GM10248 (cell line): ENCODE results near the gene NWD2.
"Not testable (repeated sequence)": the region's sequence is repeated elsewhere in the genome, so short reads cannot be mapped to it uniquely, and the experiment has no call there.

Experiments
- CTCF ChIA-PET: fragments of 300-600 bp; sonication (Branson Sonifier 250); formaldehyde crosslinking; extraction: SDS; loops from one replicate; lab custom pipeline; 2021; ENCODE audit warnings: antibody characterized with exemption; lab: Yijun Ruan, JAX
- POLR2A ChIA-PET: fragments of 350-650 bp; sonication (Branson Sonifier 250); formaldehyde crosslinking; extraction: SDS; loops from one replicate; lab custom pipeline; 2020; ENCODE audit warnings: antibody characterized with exemption; lab: Yijun Ruan, JAX
- DNase-seq: peaks from one replicate; pipeline ENCODE4 v3.0.0; 2012; ENCODE audit errors: extremely low spot score
- TF ChIP-seq, protein P1 (sequence below): IDR thresholded peaks from 2 replicates; pipeline ENCODE4 v1.5.1; 2012; ENCODE audit warnings: mild to moderate bottlenecking, low read depth; ENCODE audit errors: extremely low read depth, missing control alignments, control extremely low read depth

Gene NWD2

GRCh38 chr4:37244583-37245390 lies at the start of gene NWD2:
TSS of gene NWD2 (plus strand) at chr4:37244743. CDS start at chr4:37245068, 325 bp downstream.
- DNase-seq, result peak; percentile 17
- ChIA-PET CTCF (no interaction called here), POLR2A (no interaction called here)
- TF ChIP-seq, protein P1, sequence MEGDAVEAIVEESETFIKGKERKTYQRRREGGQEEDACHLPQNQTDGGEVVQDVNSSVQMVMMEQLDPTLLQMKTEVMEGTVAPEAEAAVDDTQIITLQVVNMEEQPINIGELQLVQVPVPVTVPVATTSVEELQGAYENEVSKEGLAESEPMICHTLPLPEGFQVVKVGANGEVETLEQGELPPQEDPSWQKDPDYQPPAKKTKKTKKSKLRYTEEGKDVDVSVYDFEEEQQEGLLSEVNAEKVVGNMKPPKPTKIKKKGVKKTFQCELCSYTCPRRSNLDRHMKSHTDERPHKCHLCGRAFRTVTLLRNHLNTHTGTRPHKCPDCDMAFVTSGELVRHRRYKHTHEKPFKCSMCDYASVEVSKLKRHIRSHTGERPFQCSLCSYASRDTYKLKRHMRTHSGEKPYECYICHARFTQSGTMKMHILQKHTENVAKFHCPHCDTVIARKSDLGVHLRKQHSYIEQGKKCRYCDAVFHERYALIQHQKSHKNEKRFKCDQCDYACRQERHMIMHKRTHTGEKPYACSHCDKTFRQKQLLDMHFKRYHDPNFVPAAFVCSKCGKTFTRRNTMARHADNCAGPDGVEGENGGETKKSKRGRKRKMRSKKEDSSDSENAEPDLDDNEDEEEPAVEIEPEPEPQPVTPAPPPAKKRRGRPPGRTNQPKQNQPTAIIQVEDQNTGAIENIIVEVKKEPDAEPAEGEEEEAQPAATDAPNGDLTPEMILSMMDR, result no peak

GRCh38 chr4:37197899-37198298 lies 46.6 kb upstream of the NWD2 start:
- ChIA-PET CTCF (interaction anchor here (1.5 kb wide), 1 partner anchor 11 kb away, joined by 3 read pairs; no protein-coding TSS in a partner anchor), POLR2A (no interaction called here)
- DNase-seq, result no peak
- TF ChIP-seq, protein P1, result no peak

DNA sequence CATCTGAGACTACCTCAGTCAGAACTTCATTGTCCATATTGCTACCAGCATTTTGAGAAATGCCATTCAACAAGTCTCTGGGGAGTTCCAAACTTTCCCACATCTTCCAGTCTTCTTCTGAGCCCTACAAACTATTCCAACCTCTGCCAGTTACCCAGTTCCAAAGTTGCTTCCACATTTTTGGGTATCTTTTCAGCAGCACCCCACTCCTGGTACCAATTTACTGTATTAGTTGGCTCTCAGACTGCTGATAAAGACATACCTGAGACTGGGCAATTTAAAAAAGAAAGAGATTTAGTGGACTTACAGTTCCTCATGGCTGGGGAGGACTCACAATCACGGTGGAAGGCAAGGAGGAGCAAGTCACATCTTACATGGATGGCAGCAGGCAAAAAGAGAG lies 39.8 kb upstream of the NWD2 start:
- DNase-seq, POLR2A ChIA-PET, CTCF ChIA-PET: not testable (repeated sequence)

- ChIA-PET POLR2A (no interaction called here), CTCF (interaction anchor here (1.1 kb wide), 1 partner anchor 16 kb away, joined by 3 read pairs; no protein-coding TSS in a partner anchor)
- DNase-seq, result no peak
- TF ChIP-seq, protein P1, result no peak
Observed at GRCh38 chr4:37216209-37216608, 28.3 kb upstream of the NWD2 start.

- POLR2A ChIA-PET, result no interaction called here
- CTCF ChIA-PET, result no interaction called here
- TF ChIP-seq, protein P1, result no peak
- DNase-seq, result no peak
Observed at GRCh38 chr4:37219242-37219641, 25.3 kb upstream of the NWD2 start.

DNA sequence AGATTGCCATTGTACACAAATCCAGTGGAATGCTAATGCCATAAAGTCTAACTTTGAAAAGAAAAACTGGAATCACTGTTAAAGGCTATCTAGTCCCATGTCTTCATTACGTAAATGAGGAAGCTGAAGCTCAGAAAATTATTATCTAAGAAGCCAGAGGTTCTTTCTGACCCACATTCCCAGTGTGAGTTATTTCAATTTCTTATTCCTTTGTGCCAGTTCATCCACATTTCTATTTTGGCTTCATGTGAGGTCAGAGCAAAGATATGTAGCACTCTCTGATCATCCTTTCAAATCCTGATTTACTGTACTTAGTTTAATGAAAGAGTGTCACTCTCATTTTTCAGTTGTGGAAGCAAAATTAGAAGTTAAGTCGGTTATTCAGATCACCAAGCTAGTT lies 24.6 kb upstream of the NWD2 start:
- TF ChIP-seq, protein P1, result no peak
- DNase-seq, result no peak
- CTCF ChIA-PET, result no interaction called here
- POLR2A ChIA-PET, result no interaction called here

- POLR2A ChIA-PET, result no interaction called here
- no peak for DNase-seq
- CTCF ChIA-PET, result no interaction called here
- TF ChIP-seq, protein P1, result no peak
Observed at GRCh38 chr4:37220685-37221084, 23.9 kb upstream of the NWD2 start.
